Neutrophil (primary cell): Measurements from ENCODE around the gene WDFY4.
A peak's percentile ranks its signal among the peaks of the same experiment; 100 is the strongest.

Experiments used
- H3K27ac ChIP-seq: fragments of 200-600 bp; sonication (generic); 2 replicates; pipeline ENCODE4 v1.5.1; 2016; ENCODE audit warnings: mild to moderate bottlenecking, moderate library complexity
- H3K27me3 ChIP-seq: fragments of 200-600 bp; sonication (generic); 2 replicates; pipeline ENCODE4 v1.6.0; 2016; ENCODE audit warnings: mild to moderate bottlenecking
- H3K36me3 ChIP-seq: fragments of 200-600 bp; sonication (generic); 2 replicates; pipeline ENCODE4 v1.5.1; 2017
- H3K4me1 ChIP-seq, 2 experiments: fragments of 200-600 bp in 1 of 2; sonication (generic) in 1 of 2; 1 replicate in 1 of 2; 2 replicates in 1 of 2; pipeline versions ENCODE4 v1.5.1 to v1.6.1; 2013 to 2016; ENCODE audit warnings: low read depth in 1 of 2, low read length in 1 of 2, mild to moderate bottlenecking in 1 of 2, moderate library complexity in 1 of 2; ENCODE audit not compliant: control insufficient read depth in 1 of 2, insufficient read depth in 1 of 2
- H3K4me3 ChIP-seq, 2 experiments: fragments of 200-600 bp in 1 of 2; sonication (generic) in 1 of 2; 1 replicate in 1 of 2; 2 replicates in 1 of 2; pipeline ENCODE4 v1.5.1; 2013 to 2016; ENCODE audit warnings: low read depth in 1 of 2, low read length in 1 of 2, mild to moderate bottlenecking in 1 of 2, moderate library complexity in 1 of 2
- H3K9me3 ChIP-seq: fragments of 200-600 bp; sonication (generic); 2 replicates; pipeline ENCODE4 v1.5.1; 2016
- TF ChIP-seq, protein P1 (sequence below): fragments of 200-600 bp; sonication (generic); IDR thresholded peaks from 2 replicates; pipeline ENCODE4 v1.5.1; 2016; ENCODE audit warnings: antibody characterized with exemption

WDFY4 gene

DNA sequence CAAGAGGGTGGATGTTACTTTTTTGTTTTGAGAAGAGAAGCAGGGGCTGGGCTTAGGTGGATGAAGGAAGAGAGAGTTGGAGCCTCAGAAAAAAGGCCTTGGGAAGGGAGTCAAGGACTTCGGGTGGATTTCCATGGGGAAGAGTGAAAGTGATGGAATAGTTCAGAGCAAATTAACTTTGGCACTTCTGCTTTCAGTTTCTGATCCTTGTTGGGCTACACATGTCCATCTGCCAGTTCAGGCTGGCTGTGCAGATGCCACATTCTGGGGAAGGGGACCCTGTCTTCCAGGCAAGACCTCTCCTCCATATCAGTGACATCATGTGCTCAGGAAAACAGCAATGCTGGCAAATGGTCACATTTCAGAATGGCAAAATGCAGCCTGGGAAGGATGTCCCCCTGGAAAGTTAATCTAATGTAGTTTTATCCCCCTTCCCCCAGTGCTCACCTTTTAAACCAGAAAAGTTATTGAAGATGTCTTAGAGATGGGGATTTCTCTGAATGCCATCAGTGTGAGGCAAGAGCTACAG is 86.0 kb downstream of the WDFY4 start:
- Histone ChIP-seq H3K36me3 (peaks cover 52% of the 10 kb centered on the region), H3K4me3 (no peak overlapping the region), H3K27ac (no peak overlapping the region), H3K4me1 (no peaks in the 10 kb centered on the region), H3K9me3 (no peaks in the 10 kb centered on the region), H3K27me3 (no peaks in the 10 kb centered on the region)
- TF ChIP-seq, protein P1, sequence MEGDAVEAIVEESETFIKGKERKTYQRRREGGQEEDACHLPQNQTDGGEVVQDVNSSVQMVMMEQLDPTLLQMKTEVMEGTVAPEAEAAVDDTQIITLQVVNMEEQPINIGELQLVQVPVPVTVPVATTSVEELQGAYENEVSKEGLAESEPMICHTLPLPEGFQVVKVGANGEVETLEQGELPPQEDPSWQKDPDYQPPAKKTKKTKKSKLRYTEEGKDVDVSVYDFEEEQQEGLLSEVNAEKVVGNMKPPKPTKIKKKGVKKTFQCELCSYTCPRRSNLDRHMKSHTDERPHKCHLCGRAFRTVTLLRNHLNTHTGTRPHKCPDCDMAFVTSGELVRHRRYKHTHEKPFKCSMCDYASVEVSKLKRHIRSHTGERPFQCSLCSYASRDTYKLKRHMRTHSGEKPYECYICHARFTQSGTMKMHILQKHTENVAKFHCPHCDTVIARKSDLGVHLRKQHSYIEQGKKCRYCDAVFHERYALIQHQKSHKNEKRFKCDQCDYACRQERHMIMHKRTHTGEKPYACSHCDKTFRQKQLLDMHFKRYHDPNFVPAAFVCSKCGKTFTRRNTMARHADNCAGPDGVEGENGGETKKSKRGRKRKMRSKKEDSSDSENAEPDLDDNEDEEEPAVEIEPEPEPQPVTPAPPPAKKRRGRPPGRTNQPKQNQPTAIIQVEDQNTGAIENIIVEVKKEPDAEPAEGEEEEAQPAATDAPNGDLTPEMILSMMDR, result no peak

DNA sequence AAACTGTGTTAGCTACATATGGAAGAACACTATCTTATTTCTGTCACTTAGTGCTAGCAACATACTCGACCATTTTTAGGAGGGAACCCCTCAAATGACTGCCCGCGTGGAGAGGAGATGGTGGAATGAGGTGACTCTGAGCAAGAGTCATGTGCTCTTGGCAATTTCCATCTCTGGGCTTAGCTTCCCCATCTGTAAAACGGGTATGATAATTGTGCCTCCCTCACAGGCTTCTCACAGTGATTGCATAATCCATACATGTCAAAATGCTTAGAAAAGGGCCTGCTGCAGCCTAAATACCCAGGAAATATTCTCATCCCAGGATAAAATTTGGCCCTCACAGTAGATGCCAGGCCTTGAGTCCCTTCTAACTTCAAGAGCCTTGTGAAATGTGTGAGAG is 86.6 kb downstream of the WDFY4 start:
- Histone ChIP-seq H3K27me3 (no peaks in the 10 kb centered on the region), H3K4me3 (no peak overlapping the region), H3K4me1 (no peaks in the 10 kb centered on the region), H3K9me3 (no peaks in the 10 kb centered on the region), H3K27ac (peak overlapping the region; percentile 33), H3K36me3 (peaks cover 54% of the 10 kb centered on the region)
- TF ChIP-seq, protein P1, result no peak

DNA sequence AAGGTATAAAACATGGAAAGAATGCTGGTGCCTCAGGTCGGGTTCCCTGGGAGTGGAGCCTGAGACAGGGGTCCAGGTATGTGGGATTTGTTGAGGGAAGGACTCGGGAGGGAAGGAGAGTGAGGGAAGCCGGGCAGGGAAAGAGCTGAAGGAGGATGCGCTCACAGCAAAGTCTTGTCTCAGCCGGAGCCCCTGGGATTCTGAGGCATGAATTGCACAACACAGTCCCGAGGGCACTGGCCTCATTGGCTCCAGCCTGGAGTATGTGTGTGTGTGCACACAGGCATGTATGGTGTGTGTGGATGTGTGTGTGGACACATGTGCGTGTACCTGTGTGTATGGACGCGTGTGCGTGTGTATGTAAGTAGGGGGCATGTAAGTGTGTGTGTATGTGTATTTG is 87.4 kb downstream of the WDFY4 start:
- H3K27ac ChIP-seq, result peak overlapping the region; percentile 33
- no peaks in the 10 kb centered on the region for H3K4me1 ChIP-seq
- no peaks in the 10 kb centered on the region for H3K9me3 ChIP-seq
- H3K27me3 ChIP-seq, result no peaks in the 10 kb centered on the region
- no peak overlapping the region for H3K4me3 ChIP-seq
- TF ChIP-seq, protein P1, result no peak
- H3K36me3 ChIP-seq, result peaks cover 62% of the 10 kb centered on the region

- H3K36me3 ChIP-seq, result peaks cover 63% of the 10 kb centered on the region
- no peaks in the 10 kb centered on the region for H3K9me3 ChIP-seq
- TF ChIP-seq, protein P1, result no peak
- no peaks in the 10 kb centered on the region for H3K4me1 ChIP-seq
- H3K4me3 ChIP-seq, result no peak overlapping the region
- no peak overlapping the region for H3K27ac ChIP-seq
- no peaks in the 10 kb centered on the region for H3K27me3 ChIP-seq
These were observed 88.9 kb downstream of the WDFY4 start for GRCh38 chr10:48773580-48773979.

- TF ChIP-seq, protein P1, result no peak
- Histone ChIP-seq H3K36me3 (peaks cover 70% of the 10 kb centered on the region), H3K27ac (no peak overlapping the region), H3K4me3 (no peak overlapping the region), H3K27me3 (no peaks in the 10 kb centered on the region), H3K4me1 (no peaks in the 10 kb centered on the region), H3K9me3 (no peaks in the 10 kb centered on the region)
These were observed 89.9 kb downstream of the WDFY4 start for GRCh38 chr10:48774416-48775205.
